ENCODE measurements around the gene DYNC1I2. TPM values are rescaled to one million over a fixed set of nuclear protein-coding genes. Genes with fewer than 3 reads are reported as not detected.

The DYNC1I2 gene
- total RNA-seq, 1 experiment from 2014 or later, result 39.4 TPM

GRCh38 chr2:171706152-171706803, 19.0 kb downstream of the DYNC1I2 start:
- H3K4me2 ChIP-seq (ENCODE audit: low read length), result no peak overlapping the region
- peaks cover 34% of the 10 kb centered on the region for H3K79me2 ChIP-seq (ENCODE audit: insufficient read depth, low read length)
- intact Hi-C loops (cut with micrococcal nuclease), result loop anchor here (1.0 to 5.0 kb wide), 2 partner anchors 397 to 996 kb away; no protein-coding TSS in a partner anchor
- H3K4me1 ChIP-seq (ENCODE audit: control insufficient read depth in 1 of 2, insufficient read depth in 2 of 2, low read length in 2 of 2), result peaks cover 0 to 5% of the 10 kb centered on the region in 2 experiments; a peak in 2 of 4 replicates
- no TSS peak for BruUV-seq (replicated peaks)
- ATAC-seq (peak; percentile 67), DNase-seq (ENCODE audit: low read depth, low spot score) (no peak)
- no peak overlapping the region for H2AFZ ChIP-seq (ENCODE audit: low read depth, low read length, poor library complexity, severe bottlenecking)
- ChIA-PET RAD21 (ENCODE audit: low non-redundant PET in 1 of 2, low total read pairs in 2 of 2, uncharacterized antibody in 2 of 2, unreplicated experiment in 2 of 2) (interaction anchor here in 1 of 2 experiments (0.6 to 1.4 kb wide), 2 partner anchors 405 to 408 kb away, joined by 3 read pairs; no protein-coding TSS in a partner anchor), CTCF (interaction anchor here (0.6 to 2.2 kb wide), 11 partner anchors 9 to 421 kb away, joined by 3 to 10 read pairs (median 6); partner anchors contain the start of gene DLX2), POLR2A (no interaction called here)
- H3K36me3 ChIP-seq (ENCODE audit: control insufficient read depth in 1 of 2, insufficient read depth in 2 of 2, low read length in 2 of 2), result peaks cover 0 to 3% of the 10 kb centered on the region in 2 experiments; a peak in 1 of 4 replicates
- no peak overlapping the region for H3K27ac ChIP-seq (ENCODE audit: low read depth, low read length)
- peak; percentile 64 for TF ChIP-seq RAD21 (IDR thresholded peaks at IDR 0.05; ENCODE audit: low read depth)
- TF ChIP-seq CBX3 (IDR thresholded peaks at IDR 0.05; ENCODE audit: low read depth), result no peak
- TF ChIP-seq, protein P1, sequence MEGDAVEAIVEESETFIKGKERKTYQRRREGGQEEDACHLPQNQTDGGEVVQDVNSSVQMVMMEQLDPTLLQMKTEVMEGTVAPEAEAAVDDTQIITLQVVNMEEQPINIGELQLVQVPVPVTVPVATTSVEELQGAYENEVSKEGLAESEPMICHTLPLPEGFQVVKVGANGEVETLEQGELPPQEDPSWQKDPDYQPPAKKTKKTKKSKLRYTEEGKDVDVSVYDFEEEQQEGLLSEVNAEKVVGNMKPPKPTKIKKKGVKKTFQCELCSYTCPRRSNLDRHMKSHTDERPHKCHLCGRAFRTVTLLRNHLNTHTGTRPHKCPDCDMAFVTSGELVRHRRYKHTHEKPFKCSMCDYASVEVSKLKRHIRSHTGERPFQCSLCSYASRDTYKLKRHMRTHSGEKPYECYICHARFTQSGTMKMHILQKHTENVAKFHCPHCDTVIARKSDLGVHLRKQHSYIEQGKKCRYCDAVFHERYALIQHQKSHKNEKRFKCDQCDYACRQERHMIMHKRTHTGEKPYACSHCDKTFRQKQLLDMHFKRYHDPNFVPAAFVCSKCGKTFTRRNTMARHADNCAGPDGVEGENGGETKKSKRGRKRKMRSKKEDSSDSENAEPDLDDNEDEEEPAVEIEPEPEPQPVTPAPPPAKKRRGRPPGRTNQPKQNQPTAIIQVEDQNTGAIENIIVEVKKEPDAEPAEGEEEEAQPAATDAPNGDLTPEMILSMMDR (IDR thresholded peaks at IDR 0.05 in 2 of 3, conservative IDR thresholded peaks at IDR 0.05 in 1 of 3; ENCODE audit: borderline replicate concordance in 1 of 3, insufficient read depth in 1 of 3, low read depth in 2 of 3, low read length in 2 of 3), result peak; percentile 18 to 58 (median 55); a peak in 5 of 6 replicates
- H3K9ac ChIP-seq (ENCODE audit: low read length), result no peak overlapping the region
- H3K9me2 ChIP-seq (ENCODE audit: insufficient read depth), result no peaks in the 10 kb centered on the region
- H3K9me3 ChIP-seq (ENCODE audit: control insufficient read depth in 1 of 2, insufficient read depth in 1 of 2, low read depth in 1 of 2, low read length in 2 of 2), result no peaks in the 10 kb centered on the region
- no peaks in the 10 kb centered on the region for H3K27me3 ChIP-seq (ENCODE audit: insufficient read depth, low read length)
- H4K20me1 ChIP-seq (ENCODE audit: insufficient read depth), result no peaks in the 10 kb centered on the region
- no peak overlapping the region for H3K4me3 ChIP-seq (replicated peaks in 1 of 2; ENCODE audit: low read depth in 1 of 2, low read length in 2 of 2)

DNA sequence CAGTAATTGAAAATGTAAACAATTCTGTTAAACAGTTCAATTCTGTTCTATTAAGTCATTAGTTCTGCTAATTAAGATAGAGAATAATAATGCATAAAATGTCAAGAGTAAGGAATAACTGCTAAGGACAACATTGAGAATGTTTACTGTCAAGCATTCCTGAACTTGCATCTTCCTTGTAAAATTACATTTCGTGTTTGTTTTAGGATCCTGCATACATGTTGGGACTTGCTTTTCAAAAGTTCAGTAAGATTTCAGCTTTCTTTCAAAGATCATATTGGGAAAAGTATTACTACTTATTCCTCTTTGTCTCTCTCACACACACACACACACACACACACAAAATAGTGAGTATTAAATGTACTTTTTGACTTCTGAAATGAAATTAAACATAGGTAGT, 20.5 kb downstream of the DYNC1I2 start:
- H3K27me3 ChIP-seq (ENCODE audit: insufficient read depth, low read length), result no peaks in the 10 kb centered on the region
- intact Hi-C loops (cut with micrococcal nuclease), result loop anchor here (5.0 kb wide), 1 partner anchor 995 kb away; no protein-coding TSS in a partner anchor
- ChIA-PET RAD21 (ENCODE audit: low non-redundant PET in 1 of 2, low total read pairs in 2 of 2, uncharacterized antibody in 2 of 2, unreplicated experiment in 2 of 2) (no interaction called here), CTCF (interaction anchor here (1.4 to 2.2 kb wide), 3 partner anchors 134 to 419 kb away, joined by 3 to 10 read pairs (median 5); no protein-coding TSS in a partner anchor), POLR2A (no interaction called here)
- H2AFZ ChIP-seq (ENCODE audit: low read depth, low read length, poor library complexity, severe bottlenecking), result no peak overlapping the region
- no peak for ATAC-seq
- H4K20me1 ChIP-seq (ENCODE audit: insufficient read depth), result no peaks in the 10 kb centered on the region
- BruUV-seq (replicated peaks), result no TSS peak
- H3K9ac ChIP-seq (ENCODE audit: low read length), result no peak overlapping the region
- peaks cover 0 to 3% of the 10 kb centered on the region in 2 experiments; a peak in 1 of 4 replicates for H3K36me3 ChIP-seq (ENCODE audit: control insufficient read depth in 1 of 2, insufficient read depth in 2 of 2, low read length in 2 of 2)
- no peak overlapping the region for H3K4me2 ChIP-seq (ENCODE audit: low read length)
- DNase-seq (ENCODE audit: low read depth, low spot score), result no peak
- H3K79me2 ChIP-seq (ENCODE audit: insufficient read depth, low read length), result peaks cover 38% of the 10 kb centered on the region
- H3K4me1 ChIP-seq (ENCODE audit: control insufficient read depth in 1 of 2, insufficient read depth in 2 of 2, low read length in 2 of 2), result peaks cover 0 to 16% of the 10 kb centered on the region in 2 experiments; a peak in 3 of 4 replicates
- H3K27ac ChIP-seq (ENCODE audit: low read depth, low read length), result no peak overlapping the region
- H3K9me3 ChIP-seq (ENCODE audit: control insufficient read depth in 1 of 2, insufficient read depth in 1 of 2, low read depth in 1 of 2, low read length in 2 of 2), result no peaks in the 10 kb centered on the region
- H3K4me3 ChIP-seq (replicated peaks in 1 of 2; ENCODE audit: low read depth in 1 of 2, low read length in 2 of 2), result no peak overlapping the region
- no peaks in the 10 kb centered on the region for H3K9me2 ChIP-seq (ENCODE audit: insufficient read depth)
- TF ChIP-seq, protein P2, sequence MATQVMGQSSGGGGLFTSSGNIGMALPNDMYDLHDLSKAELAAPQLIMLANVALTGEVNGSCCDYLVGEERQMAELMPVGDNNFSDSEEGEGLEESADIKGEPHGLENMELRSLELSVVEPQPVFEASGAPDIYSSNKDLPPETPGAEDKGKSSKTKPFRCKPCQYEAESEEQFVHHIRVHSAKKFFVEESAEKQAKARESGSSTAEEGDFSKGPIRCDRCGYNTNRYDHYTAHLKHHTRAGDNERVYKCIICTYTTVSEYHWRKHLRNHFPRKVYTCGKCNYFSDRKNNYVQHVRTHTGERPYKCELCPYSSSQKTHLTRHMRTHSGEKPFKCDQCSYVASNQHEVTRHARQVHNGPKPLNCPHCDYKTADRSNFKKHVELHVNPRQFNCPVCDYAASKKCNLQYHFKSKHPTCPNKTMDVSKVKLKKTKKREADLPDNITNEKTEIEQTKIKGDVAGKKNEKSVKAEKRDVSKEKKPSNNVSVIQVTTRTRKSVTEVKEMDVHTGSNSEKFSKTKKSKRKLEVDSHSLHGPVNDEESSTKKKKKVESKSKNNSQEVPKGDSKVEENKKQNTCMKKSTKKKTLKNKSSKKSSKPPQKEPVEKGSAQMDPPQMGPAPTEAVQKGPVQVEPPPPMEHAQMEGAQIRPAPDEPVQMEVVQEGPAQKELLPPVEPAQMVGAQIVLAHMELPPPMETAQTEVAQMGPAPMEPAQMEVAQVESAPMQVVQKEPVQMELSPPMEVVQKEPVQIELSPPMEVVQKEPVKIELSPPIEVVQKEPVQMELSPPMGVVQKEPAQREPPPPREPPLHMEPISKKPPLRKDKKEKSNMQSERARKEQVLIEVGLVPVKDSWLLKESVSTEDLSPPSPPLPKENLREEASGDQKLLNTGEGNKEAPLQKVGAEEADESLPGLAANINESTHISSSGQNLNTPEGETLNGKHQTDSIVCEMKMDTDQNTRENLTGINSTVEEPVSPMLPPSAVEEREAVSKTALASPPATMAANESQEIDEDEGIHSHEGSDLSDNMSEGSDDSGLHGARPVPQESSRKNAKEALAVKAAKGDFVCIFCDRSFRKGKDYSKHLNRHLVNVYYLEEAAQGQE (IDR thresholded peaks at IDR 0.05; ENCODE audit: low read depth), result no peak
- TF ChIP-seq ZFX (IDR thresholded peaks at IDR 0.05) (no peak), POLR2A (IDR thresholded peaks at IDR 0.05; ENCODE audit: borderline replicate concordance, extremely low read depth, insufficient read depth, insufficient read length) (no peak), EGR1 (IDR thresholded peaks at IDR 0.05; ENCODE audit: low read depth) (no peak), FOSL1 (IDR thresholded peaks at IDR 0.05; ENCODE audit: low read depth) (no peak), TCF7L2 (IDR thresholded peaks at IDR 0.05; ENCODE audit: borderline replicate concordance, extremely low read depth, insufficient read depth, insufficient read length) (no peak), EZH2phosphoT487 (IDR thresholded peaks at IDR 0.05; ENCODE audit: borderline replicate concordance) (no peak), EZH2 (IDR thresholded peaks at IDR 0.05) (no peak), CBX3 (IDR thresholded peaks at IDR 0.05; ENCODE audit: low read depth) (no peak), ATF3 (IDR thresholded peaks at IDR 0.05) (no peak), SP1 (IDR thresholded peaks at IDR 0.05; ENCODE audit: low read depth) (no peak)
- TF ChIP-seq, protein P3, sequence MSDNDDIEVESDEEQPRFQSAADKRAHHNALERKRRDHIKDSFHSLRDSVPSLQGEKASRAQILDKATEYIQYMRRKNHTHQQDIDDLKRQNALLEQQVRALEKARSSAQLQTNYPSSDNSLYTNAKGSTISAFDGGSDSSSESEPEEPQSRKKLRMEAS (IDR thresholded peaks at IDR 0.05), result no peak
